B cell (primary cell): Measurements from ENCODE around the gene ELAC1. TPM values are rescaled to one million over a fixed set of nuclear protein-coding genes. Genes with fewer than 3 reads are reported as not detected.

Experiments
- ATAC-seq: fragments of 200-7000 bp; cut with Tn5 transposase; one replicate; pipeline ENCODE4 v1.10.0; 2021; ENCODE audit warnings: low read depth, mild to moderate bottlenecking, moderate number of reproducible peaks, moderate library complexity
- CTCF ChIA-PET: fragments of 350-600 bp; sonication (Branson Sonifier 250); formaldehyde crosslinking; loops from one replicate; lab custom pipeline; 2021; ENCODE audit warnings: antibody characterized with exemption, inconsistent platforms; lab: Charles Lee
- POLR2A ChIA-PET: fragments of 350-600 bp; sonication (Branson Sonifier 250); formaldehyde crosslinking; loops from one replicate; lab custom pipeline; 2021; ENCODE audit warnings: antibody characterized with exemption; lab: Charles Lee
- DNase-seq: peaks from one replicate; pipeline ENCODE4 v3.0.0; 2013
- H2AFZ ChIP-seq: 2 replicates; pipeline ENCODE4 v1.6.1; 2012; ENCODE audit warnings: mild to moderate bottlenecking, low read depth, low read length; ENCODE audit not compliant: insufficient read depth, poor library complexity, severe bottlenecking
- H3K27ac ChIP-seq, 2 donors: 1 replicate in 1 of 2; 2 replicates in 1 of 2; pipeline ENCODE4 v1.5.1; 2012 to 2013; ENCODE audit warnings: low read length in 2 of 2, mild to moderate bottlenecking in 2 of 2, moderate library complexity in 1 of 2
- H3K27me3 ChIP-seq, 4 experiments: fragments of 200-600 bp in 1 of 4; sonication (generic) in 1 of 4; replicated peaks in 1 of 4; 1 replicate in 2 of 4; 2 replicates in 2 of 4; pipeline versions ENCODE4 v1.6.1 to v1.7.0; 2013 to 2016; ENCODE audit warnings: low read length in 3 of 4, mild to moderate bottlenecking in 2 of 4, mixed read lengths in 1 of 4, moderate library complexity in 1 of 4; ENCODE audit not compliant: insufficient read depth in 4 of 4, control insufficient read depth in 3 of 4; ENCODE audit errors: control extremely low read depth in 1 of 4
- H3K36me3 ChIP-seq, 2 experiments: replicated peaks in 1 of 2; 1 replicate in 1 of 2; 2 replicates in 1 of 2; pipeline versions ENCODE4 v1.6.1 to v1.7.1; 2013; ENCODE audit warnings: low read length in 1 of 2; ENCODE audit not compliant: insufficient read depth in 2 of 2, control insufficient read depth in 1 of 2; ENCODE audit errors: control extremely low read depth in 1 of 2, extremely low read depth in 1 of 2
- H3K4me1 ChIP-seq, 2 donors: fragments of 200-600 bp in 1 of 2; sonication (generic) in 1 of 2; 1 replicate in 1 of 2; 2 replicates in 1 of 2; pipeline versions ENCODE4 v1.5.1 to v1.6.1; 2013 to 2017; ENCODE audit warnings: low read length in 2 of 2; ENCODE audit not compliant: control insufficient read depth in 2 of 2, insufficient read depth in 2 of 2
- H3K4me2 ChIP-seq: replicated peaks from 2 replicates; pipeline ENCODE3; 2012; ENCODE audit warnings: mild to moderate bottlenecking, low read depth, low read length; ENCODE audit not compliant: poor library complexity, severe bottlenecking
- H3K4me3 ChIP-seq, 5 experiments: fragments of 200-600 bp in 1 of 5; sonication (generic) in 1 of 5; 1 replicate in 3 of 5; 2 replicates in 2 of 5; pipeline versions ENCODE4 v1.5.1 to v1.7.0; 2011 to 2016; ENCODE audit warnings: low read length in 4 of 5, mild to moderate bottlenecking in 4 of 5, low read depth in 2 of 5, control low read depth in 1 of 5, moderate library complexity in 1 of 5; ENCODE audit not compliant: insufficient read depth in 1 of 5; ENCODE audit errors: control extremely low read depth in 1 of 5, extremely low read depth in 1 of 5
- H3K79me2 ChIP-seq: fragments of 200-600 bp; sonication (generic); one replicate; pipeline ENCODE4 v1.6.0; 2016; ENCODE audit warnings: low read length; ENCODE audit not compliant: control insufficient read depth, insufficient read depth
- H3K9ac ChIP-seq: fragments of 200-600 bp; sonication (generic); 2 replicates; pipeline ENCODE4 v1.6.1; 2017; ENCODE audit warnings: mild to moderate bottlenecking, low read length, moderate library complexity
- H3K9me3 ChIP-seq, 3 donors: one replicate each; pipeline versions ENCODE4 v1.6.1 to v1.7.1; 2013; ENCODE audit warnings: low read length in 2 of 3; ENCODE audit not compliant: control insufficient read depth in 2 of 3, insufficient read depth in 1 of 3; ENCODE audit errors: control extremely low read depth in 1 of 3
- H4K20me1 ChIP-seq: 2 replicates; pipeline ENCODE4 v1.6.0; 2012; ENCODE audit warnings: mild to moderate bottlenecking, low read length; ENCODE audit not compliant: insufficient read depth, control insufficient read depth, poor library complexity, severe bottlenecking
- H3K27ac Mint-ChIP-seq: one replicate; pipeline ENCODE4 v1.8.0; 2021; ENCODE audit warnings: mixed read lengths
- H3K27me3 Mint-ChIP-seq: one replicate; pipeline ENCODE4 v1.8.0; 2021; ENCODE audit warnings: mixed read lengths
- H3K4me1 Mint-ChIP-seq: one replicate; pipeline ENCODE4 v1.8.0; 2021; ENCODE audit warnings: mixed read lengths
- H3K4me3 Mint-ChIP-seq: one replicate; pipeline ENCODE4 v1.8.0; 2021; ENCODE audit warnings: mixed read lengths
- H3K9me3 Mint-ChIP-seq: one replicate; pipeline ENCODE4 v1.8.0; 2022; ENCODE audit warnings: mixed read lengths; ENCODE audit not compliant: insufficient read depth
- EZH2 ChIP-seq: IDR thresholded peaks from 2 replicates; pipeline ENCODE4 v1.6.1; 2012; ENCODE audit warnings: borderline replicate concordance, low read depth, mild to moderate bottlenecking, moderate library complexity, low read length; ENCODE audit not compliant: insufficient read depth, poor library complexity, severe bottlenecking
- WGBS: methylation state at CpG from one replicate; pipeline ENCODE4 v1.1.5; 2013; ENCODE audit warnings: missing lambda C conversion rate; ENCODE audit not compliant: insufficient coverage; 5-methylcytosine and 5-hydroxymethylcytosine counted together
- intact Hi-C: fragments of 100-400 bp; cut with micrococcal nuclease; formaldehyde crosslinking; loops from one replicate; pipeline ENCODE4 v1.10.0; 2022
- polyA plus RNA-seq: library from polyadenylated mRNA; depleted of rRNA; stranded (reverse); fragments of >200 nt; gene quantifications from 2 replicates; pipeline ENCODE4 v1.2.3, GENCODE V29; 2012
- total RNA-seq, 2 donors: library from RNA; stranded (reverse); fragments of 120-200 nt in 1 of 2; gene quantifications; 1 replicate in 1 of 2; 2 replicates in 1 of 2; pipeline versions ENCODE4 v1.2.3 to v1.2.4, GENCODE V29; 2013 to 2022
- TF ChIP-seq, protein P1 (sequence below): fragments of 200-600 bp; IDR thresholded peaks from one replicate; pipeline ENCODE4 v1.8.0; 2022; ENCODE audit warnings: antibody characterized with exemption, mild to moderate bottlenecking

The ELAC1 gene
- total and polyA plus RNA-seq, 2 donors (not counting 1 experiment from before 2014, with no cell fraction given) = 3.8 to 9.9 TPM

DNA sequence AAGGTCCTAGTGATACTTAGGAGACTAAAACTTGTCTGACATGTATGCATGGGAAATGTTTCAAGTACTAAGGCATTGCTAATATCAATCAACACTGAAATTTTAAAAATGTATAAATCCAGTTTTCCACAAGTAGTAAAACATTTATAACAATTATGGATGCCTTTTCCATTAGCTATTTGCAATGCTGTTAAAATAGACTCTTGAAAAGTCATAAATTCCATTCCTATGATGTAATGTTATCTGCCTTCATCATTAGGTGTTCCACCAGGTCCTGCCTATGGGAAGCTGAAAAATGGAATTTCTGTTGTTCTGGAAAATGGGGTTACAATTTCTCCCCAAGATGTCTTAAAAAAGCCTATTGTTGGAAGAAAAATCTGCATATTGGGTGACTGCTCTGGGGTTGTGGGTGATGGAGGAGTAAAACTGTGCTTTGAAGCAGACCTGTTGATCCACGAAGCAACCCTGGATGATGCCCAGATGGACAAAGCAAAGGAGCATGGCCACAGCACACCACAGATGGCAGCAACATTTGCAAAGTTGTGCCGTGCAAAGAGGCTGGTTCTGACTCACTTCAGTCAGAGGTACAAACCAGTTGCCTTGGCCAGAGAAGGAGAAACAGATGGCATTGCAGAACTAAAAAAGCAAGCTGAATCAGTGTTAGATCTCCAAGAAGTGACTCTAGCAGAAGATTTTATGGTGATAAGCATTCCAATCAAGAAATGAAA, 18.7 kb downstream of the ELAC1 start:
- ATAC-seq (no peak), DNase-seq (no peak)
- H3K27me3 Mint-ChIP-seq = no peaks in the 10 kb centered on the region
- intact Hi-C loops = no loop called here
- Histone ChIP-seq H2AFZ (no peak overlapping the region), H3K9ac (no peak overlapping the region), H3K27me3 (no peaks in the 10 kb centered on the region), H3K4me1 (no peaks in the 10 kb centered on the region), H4K20me1 (no peaks in the 10 kb centered on the region), H3K4me2 (no peak overlapping the region), H3K9me3 (no peaks in the 10 kb centered on the region), H3K4me3 (no peak overlapping the region), H3K79me2 (no peaks in the 10 kb centered on the region), H3K27ac (no peak overlapping the region), H3K36me3 (peaks cover 3 to 26% of the 10 kb centered on the region in 2 experiments)
- POLR2A ChIA-PET = no interaction called here
- no peak overlapping the region for H3K27ac Mint-ChIP-seq
- H3K9me3 Mint-ChIP-seq = no peaks in the 10 kb centered on the region
- WGBS = 96% methylated on average over 2 of the region's 2 CpGs
- H3K4me1 Mint-ChIP-seq = no peaks in the 10 kb centered on the region
- TF ChIP-seq, protein P1, sequence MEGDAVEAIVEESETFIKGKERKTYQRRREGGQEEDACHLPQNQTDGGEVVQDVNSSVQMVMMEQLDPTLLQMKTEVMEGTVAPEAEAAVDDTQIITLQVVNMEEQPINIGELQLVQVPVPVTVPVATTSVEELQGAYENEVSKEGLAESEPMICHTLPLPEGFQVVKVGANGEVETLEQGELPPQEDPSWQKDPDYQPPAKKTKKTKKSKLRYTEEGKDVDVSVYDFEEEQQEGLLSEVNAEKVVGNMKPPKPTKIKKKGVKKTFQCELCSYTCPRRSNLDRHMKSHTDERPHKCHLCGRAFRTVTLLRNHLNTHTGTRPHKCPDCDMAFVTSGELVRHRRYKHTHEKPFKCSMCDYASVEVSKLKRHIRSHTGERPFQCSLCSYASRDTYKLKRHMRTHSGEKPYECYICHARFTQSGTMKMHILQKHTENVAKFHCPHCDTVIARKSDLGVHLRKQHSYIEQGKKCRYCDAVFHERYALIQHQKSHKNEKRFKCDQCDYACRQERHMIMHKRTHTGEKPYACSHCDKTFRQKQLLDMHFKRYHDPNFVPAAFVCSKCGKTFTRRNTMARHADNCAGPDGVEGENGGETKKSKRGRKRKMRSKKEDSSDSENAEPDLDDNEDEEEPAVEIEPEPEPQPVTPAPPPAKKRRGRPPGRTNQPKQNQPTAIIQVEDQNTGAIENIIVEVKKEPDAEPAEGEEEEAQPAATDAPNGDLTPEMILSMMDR = no peak
- no peak for TF ChIP-seq EZH2
- H3K4me3 Mint-ChIP-seq = no peak overlapping the region
- CTCF ChIA-PET = no interaction called here

DNA sequence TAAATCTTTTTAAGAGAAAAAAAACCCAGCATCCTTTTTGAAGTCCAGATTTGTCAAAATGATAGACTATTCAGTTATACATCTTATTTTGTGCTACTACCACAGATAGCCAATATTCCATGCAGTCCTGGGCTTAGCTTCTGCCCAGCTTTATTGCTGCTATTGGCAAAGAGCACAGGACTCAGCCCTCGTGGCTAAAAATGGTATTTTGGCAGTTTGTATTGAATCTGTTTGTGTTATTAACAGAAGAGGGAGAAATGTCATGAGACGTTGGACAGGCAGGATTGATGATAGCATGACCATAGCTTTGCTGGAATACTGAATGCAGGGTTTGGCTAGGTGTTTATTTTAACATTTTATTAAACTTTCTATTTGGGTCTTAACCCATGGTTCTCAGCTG, 19.4 kb downstream of the ELAC1 start:
- no peaks in the 10 kb centered on the region for H3K27me3 Mint-ChIP-seq
- Histone ChIP-seq H4K20me1 (no peaks in the 10 kb centered on the region), H3K4me1 (no peaks in the 10 kb centered on the region), H3K4me2 (no peak overlapping the region), H3K9ac (no peak overlapping the region), H3K79me2 (no peaks in the 10 kb centered on the region), H3K4me3 (no peak overlapping the region), H3K27me3 (no peaks in the 10 kb centered on the region), H3K27ac (no peak overlapping the region), H3K9me3 (no peaks in the 10 kb centered on the region), H2AFZ (no peak overlapping the region), H3K36me3 (peaks cover 3 to 23% of the 10 kb centered on the region in 2 experiments)
- H3K4me1 Mint-ChIP-seq = no peaks in the 10 kb centered on the region
- no peak for TF ChIP-seq EZH2
- TF ChIP-seq, protein P1 = no peak
- POLR2A ChIA-PET = no interaction called here
- ATAC-seq (no peak), DNase-seq (no peak)
- no peak overlapping the region for H3K27ac Mint-ChIP-seq
- no peaks in the 10 kb centered on the region for H3K9me3 Mint-ChIP-seq
- CTCF ChIA-PET = no interaction called here
- no peak overlapping the region for H3K4me3 Mint-ChIP-seq
- WGBS = 100% methylated on average over 1 of the region's 2 CpGs
- intact Hi-C loops = no loop called here
